Brain microvascular endothelial cell (primary cell): ENCODE results near the gene SERINC3.

Source experiments
- DNase-seq: peaks from one replicate; pipeline ENCODE4 v3.0.0-alpha.2; 2020
- H3K27ac ChIP-seq: fragments of 250-450 bp; sonication (Bioruptor Pico); 2 replicates; pipeline ENCODE4 v1.5.1; 2020; ENCODE audit warnings: mild to moderate bottlenecking, moderate library complexity
- H3K27me3 ChIP-seq: fragments of 250-450 bp; sonication (Bioruptor Pico); replicated peaks from 2 replicates; pipeline ENCODE4 v1.5.1; 2020; ENCODE audit warnings: mild to moderate bottlenecking
- H3K36me3 ChIP-seq: fragments of 250-450 bp; sonication (Bioruptor Pico); replicated peaks from 2 replicates; pipeline ENCODE4 v1.5.1; 2020; ENCODE audit warnings: mild to moderate bottlenecking
- H3K4me3 ChIP-seq: 2 replicates; pipeline ENCODE4 v1.5.1; 2011; ENCODE audit warnings: low read depth, mild to moderate bottlenecking, control low read depth, low read length, moderate library complexity
- in situ Hi-C: cut with HindIII; loops from 2 replicates; pipeline ENCODE4 v1.10.0; 2017; ENCODE audit warnings: low sequenced_read_pairs, low pct_ligation_motif_present
- TF ChIP-seq, protein P1 (sequence below): IDR thresholded peaks from 2 replicates; pipeline ENCODE4 v1.5.1; 2011; ENCODE audit warnings: low read depth, mild to moderate bottlenecking, moderate library complexity, low read length, control low read depth, inconsistent platforms; ENCODE audit errors: missing control alignments

SERINC3 gene

DNA sequence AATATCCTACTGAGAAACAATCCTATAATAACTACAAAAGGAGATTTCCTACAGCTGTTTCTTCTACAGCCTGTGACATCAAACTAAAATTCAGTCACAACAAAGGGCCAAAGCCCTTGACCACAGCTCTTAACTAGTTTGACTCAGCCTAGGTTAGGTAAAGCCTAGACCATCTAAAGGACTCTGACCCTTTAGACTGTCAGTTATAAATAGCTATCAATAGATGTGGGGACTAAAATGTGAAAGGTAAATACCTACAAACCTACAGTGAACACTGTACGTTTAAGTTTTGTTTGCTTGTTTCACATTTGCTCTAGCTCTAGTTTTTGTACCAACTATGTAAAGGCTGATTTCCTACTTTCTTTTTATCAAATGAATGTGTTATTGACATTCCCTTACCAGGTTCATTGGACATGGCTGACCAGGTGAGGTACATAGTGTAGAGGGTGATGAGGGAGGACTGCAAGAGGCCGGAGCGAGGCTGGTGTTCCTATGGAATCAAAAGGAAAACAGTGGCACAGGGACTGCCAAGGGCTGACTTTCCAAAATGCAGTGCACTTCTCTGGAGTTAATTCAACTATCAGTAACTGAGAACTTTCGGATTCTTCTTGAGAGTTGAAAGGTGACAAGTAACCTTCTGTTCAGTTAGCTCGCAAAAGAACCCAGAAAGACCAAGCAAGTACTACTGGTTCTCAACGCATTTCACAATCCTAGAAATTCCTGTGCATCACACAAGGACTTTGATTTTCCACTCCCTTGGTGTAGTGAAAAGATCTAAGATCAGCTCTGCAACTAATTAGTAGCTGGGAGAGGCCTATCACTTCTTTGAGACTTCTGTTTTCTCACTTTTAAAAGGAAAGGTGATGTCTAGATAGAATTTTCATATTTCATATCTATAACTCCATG, 17.2 kb downstream of the SERINC3 start:
- DNase-seq, result no peak
- TF ChIP-seq, protein P1, sequence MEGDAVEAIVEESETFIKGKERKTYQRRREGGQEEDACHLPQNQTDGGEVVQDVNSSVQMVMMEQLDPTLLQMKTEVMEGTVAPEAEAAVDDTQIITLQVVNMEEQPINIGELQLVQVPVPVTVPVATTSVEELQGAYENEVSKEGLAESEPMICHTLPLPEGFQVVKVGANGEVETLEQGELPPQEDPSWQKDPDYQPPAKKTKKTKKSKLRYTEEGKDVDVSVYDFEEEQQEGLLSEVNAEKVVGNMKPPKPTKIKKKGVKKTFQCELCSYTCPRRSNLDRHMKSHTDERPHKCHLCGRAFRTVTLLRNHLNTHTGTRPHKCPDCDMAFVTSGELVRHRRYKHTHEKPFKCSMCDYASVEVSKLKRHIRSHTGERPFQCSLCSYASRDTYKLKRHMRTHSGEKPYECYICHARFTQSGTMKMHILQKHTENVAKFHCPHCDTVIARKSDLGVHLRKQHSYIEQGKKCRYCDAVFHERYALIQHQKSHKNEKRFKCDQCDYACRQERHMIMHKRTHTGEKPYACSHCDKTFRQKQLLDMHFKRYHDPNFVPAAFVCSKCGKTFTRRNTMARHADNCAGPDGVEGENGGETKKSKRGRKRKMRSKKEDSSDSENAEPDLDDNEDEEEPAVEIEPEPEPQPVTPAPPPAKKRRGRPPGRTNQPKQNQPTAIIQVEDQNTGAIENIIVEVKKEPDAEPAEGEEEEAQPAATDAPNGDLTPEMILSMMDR, result no peak
- in situ Hi-C loops, result no loop called here

DNA sequence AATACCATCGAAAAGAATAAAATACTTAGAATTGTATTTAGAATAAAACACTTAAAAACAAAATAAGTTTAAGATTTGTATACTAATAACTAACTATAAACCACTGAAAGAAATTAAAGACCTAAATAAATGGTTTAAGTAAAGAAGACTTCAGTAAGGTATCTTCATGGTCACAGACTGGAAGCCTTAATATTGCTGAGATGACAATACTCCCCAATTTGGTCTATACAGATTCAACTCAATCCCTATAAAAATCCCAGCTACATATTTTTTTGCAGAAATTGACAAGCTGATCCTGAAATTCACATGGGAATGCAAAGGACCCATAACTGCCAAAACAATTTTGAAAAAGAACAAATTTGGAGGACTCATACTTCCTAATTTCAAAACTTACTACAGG, 18.9 kb downstream of the SERINC3 start:
- H3K27me3 ChIP-seq, result no peaks in the 10 kb centered on the region
- no peak overlapping the region for H3K4me3 ChIP-seq
- no peak overlapping the region for H3K27ac ChIP-seq
- peaks cover 61% of the 10 kb centered on the region for H3K36me3 ChIP-seq
- TF ChIP-seq, protein P1, result no peak
- in situ Hi-C loops, result no loop called here
- no peak for DNase-seq

More for the DNA sequence above, 17.2 kb downstream of the SERINC3 start:
- H3K36me3 ChIP-seq, result peaks cover 69% of the 10 kb centered on the region
- no peak overlapping the region for H3K4me3 ChIP-seq
- H3K27ac ChIP-seq, result no peak overlapping the region
- no peaks in the 10 kb centered on the region for H3K27me3 ChIP-seq

DNA sequence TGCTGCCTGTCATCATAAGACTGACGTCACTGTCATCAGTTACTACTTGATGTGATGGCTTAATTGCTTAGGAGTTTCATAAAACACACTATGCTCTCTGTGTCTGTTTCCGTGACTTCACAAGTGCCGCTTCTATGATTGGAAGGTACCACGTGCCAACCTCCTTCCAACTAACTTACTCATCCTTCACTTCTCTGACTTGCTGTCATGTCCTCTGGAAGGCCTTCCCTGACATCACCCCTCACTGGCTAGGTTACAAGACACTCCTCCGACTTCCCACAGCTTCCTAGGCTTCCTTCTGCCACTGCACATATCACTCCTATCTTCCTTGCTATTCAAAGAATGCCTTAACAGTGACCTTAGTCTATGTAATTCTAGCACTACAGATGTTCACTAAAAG, 20.4 kb downstream of the SERINC3 start:
- Histone ChIP-seq H3K36me3 (peaks cover 57% of the 10 kb centered on the region), H3K27ac (peak overlapping the region; percentile 88), H3K4me3 (no peak overlapping the region), H3K27me3 (no peaks in the 10 kb centered on the region)
- in situ Hi-C loops, result no loop called here
- DNase-seq, result peak; percentile 95
- TF ChIP-seq, protein P1, result no peak

DNA sequence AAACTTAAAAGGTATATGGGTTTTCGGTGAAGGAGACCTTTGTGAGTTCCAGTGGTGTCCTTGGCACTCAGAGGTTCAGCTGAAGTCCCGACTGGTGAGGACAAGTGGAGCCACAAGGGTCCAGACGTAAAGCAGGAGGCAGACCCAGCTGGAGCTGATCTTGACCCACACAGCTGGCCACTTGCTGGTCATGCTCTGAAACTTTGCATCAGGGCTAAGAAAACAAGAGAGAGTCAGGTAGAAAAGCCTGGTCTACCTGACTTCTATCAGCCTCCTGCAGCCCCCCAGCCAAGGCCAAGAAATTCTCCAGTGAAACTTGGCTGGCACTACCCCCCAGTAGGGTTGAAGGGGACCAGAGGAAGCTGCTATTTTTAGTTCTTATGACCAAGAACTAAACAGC, 21.6 kb downstream of the SERINC3 start:
- Histone ChIP-seq H3K4me3 (no peak overlapping the region), H3K36me3 (peaks cover 58% of the 10 kb centered on the region), H3K27ac (no peak overlapping the region), H3K27me3 (no peaks in the 10 kb centered on the region)
- in situ Hi-C loops, result no loop called here
- TF ChIP-seq, protein P1, result no peak
- no peak for DNase-seq

DNA sequence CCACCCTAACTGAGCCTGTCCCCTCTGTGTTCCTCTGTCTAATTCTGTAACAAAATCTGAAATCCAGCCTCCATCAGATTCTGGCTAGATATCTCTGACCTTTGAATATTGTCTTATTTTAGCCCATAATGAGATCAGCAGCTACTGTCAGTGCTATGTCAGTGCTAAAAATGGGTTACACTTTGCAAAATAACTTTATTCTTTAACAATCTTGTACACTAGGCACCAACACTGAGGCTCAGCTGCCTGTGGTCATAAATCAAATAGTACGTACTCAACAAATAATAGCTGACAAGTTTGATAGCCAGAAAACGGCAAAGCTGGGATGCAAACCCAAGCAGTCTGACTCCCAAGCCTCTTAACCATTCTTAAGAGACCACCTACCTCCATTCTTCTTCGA, 24.1 kb downstream of the SERINC3 start:
- no peak overlapping the region for H3K4me3 ChIP-seq
- H3K27me3 ChIP-seq, result no peaks in the 10 kb centered on the region
- H3K36me3 ChIP-seq, result peaks cover 45% of the 10 kb centered on the region
- TF ChIP-seq, protein P1, result no peak
- H3K27ac ChIP-seq, result peak overlapping the region; percentile 100
- no peak for DNase-seq
- in situ Hi-C loops, result no loop called here
